SK-N-SH (cell line): Measurements from ENCODE around the gene PSMA5. TPM values are rescaled to one million over a fixed set of nuclear protein-coding genes. Genes with fewer than 3 reads are reported as not detected.

Experiments
- CTCF ChIA-PET: fragments of 300-600, 350-600 bp; formaldehyde crosslinking; extraction: SDS; loops from one replicate; lab custom pipeline; 2021; lab: Yijun Ruan, JAX
- POLR2A ChIA-PET: fragments of 350-600 bp; sonication (Branson Sonifier 250); formaldehyde crosslinking; extraction: SDS; loops from one replicate; lab custom pipeline; 2020; ENCODE audit warnings: antibody characterized with exemption, inconsistent platforms; lab: Yijun Ruan, JAX
- DNase-seq: peaks from one replicate; pipeline ENCODE4 v3.0.0; 2012
- H2AFZ ChIP-seq: fragments of 200-600 bp; sonication (generic); 2 replicates; pipeline ENCODE4 v1.8.1; 2016; ENCODE audit warnings: antibody characterized with exemption, mild to moderate bottlenecking, low read depth
- H3F3A ChIP-seq: fragments of 200-600 bp; sonication (generic); replicated peaks from 2 replicates; pipeline ENCODE3; 2016; ENCODE audit warnings: antibody characterized with exemption, mild to moderate bottlenecking; ENCODE audit not compliant: insufficient read depth
- H3K27ac ChIP-seq, 2 experiments: fragments of 200-500 bp in 1 of 2; fragments of 200-600 bp in 1 of 2; sonication (Bioruptor generic) in 1 of 2; sonication (generic), shearing (Covaris generic) in 1 of 2; 2 replicates each; pipeline versions ENCODE4 v1.5.1 to v1.6.1; 2014 to 2016; ENCODE audit warnings: low read depth in 2 of 2, inconsistent platforms in 1 of 2, low read length in 1 of 2, mild to moderate bottlenecking in 1 of 2, mixed read lengths in 1 of 2
- H3K27me3 ChIP-seq: fragments of 200-600 bp; sonication (generic), shearing (Covaris generic); 2 replicates; pipeline ENCODE4 v1.6.1; 2016; ENCODE audit warnings: mixed run types; ENCODE audit not compliant: insufficient read depth
- H3K36me3 ChIP-seq, 2 experiments: fragments of 200-500 bp in 1 of 2; fragments of 200-600 bp in 1 of 2; sonication (Bioruptor generic) in 1 of 2; sonication (generic) in 1 of 2; replicated peaks in 1 of 2; 2 replicates each; pipeline versions ENCODE3 to v1.5.1; 2014 to 2016; ENCODE audit warnings: low read length in 1 of 2, mild to moderate bottlenecking in 1 of 2; ENCODE audit not compliant: insufficient read depth in 2 of 2, control insufficient read depth in 1 of 2
- H3K4me1 ChIP-seq, 2 experiments: fragments of 200-500 bp in 1 of 2; fragments of 200-600 bp in 1 of 2; sonication (Bioruptor generic) in 1 of 2; sonication (generic), shearing (Covaris generic) in 1 of 2; 2 replicates each; pipeline versions ENCODE4 v1.5.1 to v1.6.1; 2014 to 2016; ENCODE audit warnings: low read depth in 1 of 2, low read length in 1 of 2, mixed run types in 1 of 2; ENCODE audit not compliant: insufficient read depth in 2 of 2, control insufficient read depth in 1 of 2
- H3K4me2 ChIP-seq: fragments of 200-600 bp; sonication (generic), shearing (Covaris generic); 2 replicates; pipeline ENCODE4 v1.6.1; 2017; ENCODE audit warnings: mixed run types
- H3K4me3 ChIP-seq, 2 experiments: fragments of 200-500 bp in 1 of 2; fragments of 200-600 bp in 1 of 2; sonication (Bioruptor generic) in 1 of 2; sonication (generic), shearing (Covaris generic) in 1 of 2; 2 replicates each; pipeline versions ENCODE4 v1.5.1 to v1.8.1; 2014 to 2016; ENCODE audit warnings: low read depth in 2 of 2, inconsistent platforms in 1 of 2, low read length in 1 of 2, mild to moderate bottlenecking in 1 of 2, mixed read lengths in 1 of 2, moderate library complexity in 1 of 2
- H3K79me2 ChIP-seq: fragments of 200-600 bp; sonication (generic); 2 replicates; pipeline ENCODE4 v1.8.1; 2017; ENCODE audit warnings: mild to moderate bottlenecking; ENCODE audit not compliant: insufficient read depth
- H3K9ac ChIP-seq: fragments of 200-600 bp; sonication (generic); 2 replicates; pipeline ENCODE4 v1.6.1; 2017; ENCODE audit warnings: mixed run types
- H3K9me2 ChIP-seq: fragments of 200-600 bp; sonication (generic); 2 replicates; pipeline ENCODE4 v1.6.1; 2017; ENCODE audit warnings: mixed run types
- H3K9me3 ChIP-seq: fragments of 200-600 bp; sonication (generic); 2 replicates; pipeline ENCODE4 v1.6.1; 2017; ENCODE audit warnings: mixed run types, mild to moderate bottlenecking, moderate library complexity
- H4K20me1 ChIP-seq: fragments of 200-600 bp; sonication (generic); 2 replicates; pipeline ENCODE4 v1.6.1; 2017; ENCODE audit warnings: mild to moderate bottlenecking, mixed run types; ENCODE audit not compliant: insufficient read depth
- CHD2 ChIP-seq: fragments of 150-350 bp; IDR thresholded peaks from 2 replicates; pipeline ENCODE4 v1.6.1; 2018; ENCODE audit warnings: low read length; ENCODE audit not compliant: partially characterized antibody
- CTCF ChIP-seq: fragments of 200-600 bp; sonication (generic); IDR thresholded peaks from 2 replicates; pipeline ENCODE4 v1.6.1; 2017; ENCODE audit warnings: antibody characterized with exemption, mild to moderate bottlenecking, moderate library complexity
- EP300 ChIP-seq, 2 experiments: IDR thresholded peaks; 2 replicates each; pipeline versions ENCODE4 v1.4.0 to v1.6.1; 2012; ENCODE audit warnings: borderline replicate concordance in 1 of 2, low read depth in 1 of 2, low read length in 1 of 2
- FOSL2 ChIP-seq: IDR thresholded peaks from 2 replicates; pipeline ENCODE4 v1.4.0; 2012; ENCODE audit warnings: low read depth, mild to moderate bottlenecking, moderate library complexity, borderline replicate concordance
- FOXJ3 ChIP-seq: sonication (generic); formaldehyde crosslinking; IDR thresholded peaks from 2 replicates; pipeline ENCODE4 v1.5.1; 2020; ENCODE audit warnings: mild to moderate bottlenecking, missing genetic modification reagents
- GABPA ChIP-seq: IDR thresholded peaks from 2 replicates; pipeline ENCODE4 v1.4.0; 2012; ENCODE audit warnings: low read depth, mild to moderate bottlenecking
- GATA2 ChIP-seq: sonication (generic); formaldehyde crosslinking; IDR thresholded peaks from 2 replicates; pipeline ENCODE4 v1.5.0; 2020; ENCODE audit warnings: mild to moderate bottlenecking, missing genetic modification reagents
- IRF3 ChIP-seq: fragments of 150-350 bp; IDR thresholded peaks from 2 replicates; pipeline ENCODE4 v1.6.1; 2016; ENCODE audit warnings: mild to moderate bottlenecking, low read depth, low read length
- MEF2A ChIP-seq: IDR thresholded peaks from 2 replicates; pipeline ENCODE4 v1.4.0; 2012; ENCODE audit warnings: low read depth, borderline replicate concordance
- PBX3 ChIP-seq: IDR thresholded peaks from 2 replicates; pipeline ENCODE4; 2012
- POLR2AphosphoS5 ChIP-seq: IDR thresholded peaks from 2 replicates; pipeline ENCODE4 v1.6.1; 2012; ENCODE audit warnings: low read depth, low read length
- RCOR1 ChIP-seq: fragments of 150-350 bp; IDR thresholded peaks from 2 replicates; pipeline ENCODE4 v1.6.1; 2017; ENCODE audit warnings: antibody characterized with exemption, low read length
- RFX5 ChIP-seq: IDR thresholded peaks from 2 replicates; pipeline ENCODE4 v1.6.1; 2012; ENCODE audit warnings: mild to moderate bottlenecking, improper control_type of control experiment, low read length
- RXRA ChIP-seq: IDR thresholded peaks from 2 replicates; pipeline ENCODE4 v1.4.0; 2012; ENCODE audit warnings: low read depth, mild to moderate bottlenecking, borderline replicate concordance
- SIN3A ChIP-seq: IDR thresholded peaks from 2 replicates; pipeline ENCODE4 v1.6.1; 2012; ENCODE audit warnings: low read depth, mild to moderate bottlenecking, low read length, moderate library complexity, borderline replicate concordance
- USF1 ChIP-seq: IDR thresholded peaks from 2 replicates; pipeline ENCODE4 v1.4.0; 2012; ENCODE audit warnings: low read depth, borderline replicate concordance
- USF2 ChIP-seq: fragments of 150-350 bp; IDR thresholded peaks from 2 replicates; pipeline ENCODE4 v1.6.1; 2017; ENCODE audit warnings: antibody characterized with exemption, low read length, low read depth, borderline replicate concordance
- WGBS: methylation state at CpG from one replicate; pipeline ENCODE4 v1.1.6; 2017; ENCODE audit warnings: low lambda C conversion rate; 5-methylcytosine and 5-hydroxymethylcytosine counted together
- polyA plus RNA-seq, 3 experiments: library from polyadenylated mRNA; depleted of rRNA; stranded (reverse); fragments of >200 nt; gene quantifications; 2 replicates each; pipeline ENCODE4 v1.2.3, GENCODE V29; 2012

The PSMA5 gene
- polyA plus RNA-seq, 1 of the 3 experiments (the other 2 are of a cell fraction), result 118 TPM

- H3K9ac ChIP-seq, result no peak overlapping the region
- H2AFZ ChIP-seq, result no peak overlapping the region
- WGBS, result 97% methylated on average over 2 of the region's 2 CpGs
- H3F3A ChIP-seq, result no peaks in the 10 kb centered on the region
- no peak overlapping the region for H3K27ac ChIP-seq
- no peak for TF ChIP-seq SIN3A
- no peak for TF ChIP-seq RCOR1
- TF ChIP-seq CTCF, result no peak
- no peak for TF ChIP-seq USF1
- no peak for TF ChIP-seq PBX3
- no peak for TF ChIP-seq RFX5
- TF ChIP-seq GABPA, result no peak
- TF ChIP-seq FOSL2, result no peak
- TF ChIP-seq IRF3, result no peak
- no peak for TF ChIP-seq RXRA
- TF ChIP-seq POLR2AphosphoS5, result no peak
- no peak for TF ChIP-seq GATA2 (CRISPR knock-in tag)
- TF ChIP-seq EP300 (IDR thresholded peaks at IDR 0.05; ENCODE audit: borderline replicate concordance in 1 of 2, low read depth in 1 of 2, low read length in 1 of 2), result no peak
- TF ChIP-seq FOXJ3 (CRISPR knock-in tag), result no peak
- no peak for TF ChIP-seq CHD2
- no peak for TF ChIP-seq USF2
- TF ChIP-seq MEF2A, result no peak
- TF ChIP-seq, all 33 proteins: peak for 0
- Histone ChIP-seq H4K20me1 (no peaks in the 10 kb centered on the region), H3K4me3 (no peak overlapping the region), H3K79me2 (peaks cover 32% of the 10 kb centered on the region; the same call in 1 of the 2 replicates), H3K27me3 (no peaks in the 10 kb centered on the region), H3K4me2 (no peak overlapping the region), H3K4me1 (peaks cover 10 to 12% of the 10 kb centered on the region in 2 experiments; a peak in 3 of 4 replicates), H3K9me3 (no peaks in the 10 kb centered on the region), H3K36me3 (no peaks in the 10 kb centered on the region), H3K9me2 (no peaks in the 10 kb centered on the region)
- DNase-seq, result no peak
- ChIA-PET CTCF (interaction anchor here (0.6 to 5.9 kb wide), 4 partner anchors 12 to 185 kb away, joined by 3 to 30 read pairs (median 3); partner anchors contain the start of gene SORT1), POLR2A (no interaction called here)
Measured at GRCh38 chr1:109386054-109386717, 40.1 kb downstream of the PSMA5 start.
